A673 (cell line): ENCODE data around the gene ITM2B. TPM values are rescaled to one million over a fixed set of nuclear protein-coding genes. Genes with fewer than 3 reads are reported as not detected.

Experiments
- BruUV-seq: library from RNA; stranded (reverse); fragments of 400-500 nt; replicated peaks from 2 replicates; lab custom pipeline; 2021; lab: Mats Ljungman, UMichigan
- CTCF ChIA-PET: fragments of 300-600 bp; sonication (Branson Sonifier 250); formaldehyde crosslinking; loops from one replicate; lab custom pipeline; 2022; ENCODE audit warnings: antibody characterized with exemption; lab: Charles Lee
- POLR2A ChIA-PET: fragments of 300-600 bp; sonication (Branson Sonifier 250); formaldehyde crosslinking; loops from one replicate; lab custom pipeline; 2022; ENCODE audit warnings: antibody characterized with exemption; ENCODE audit not compliant: low non-redundant PET; lab: Charles Lee
- DNase-seq: peaks from one replicate; pipeline ENCODE4 v3.0.0-alpha.2; 2015; ENCODE audit warnings: low spot score
- H3K27ac ChIP-seq: fragments of 200-600 bp; sonication (generic); 2 replicates; pipeline ENCODE4 v1.5.1; 2016; ENCODE audit warnings: mixed run types, low read depth, mild to moderate bottlenecking, mixed read lengths, antibody characterized with exemption, low read length; ENCODE audit not compliant: poor library complexity, severe bottlenecking
- H3K27me3 ChIP-seq: fragments of 200-600 bp; sonication (generic); replicated peaks from 2 replicates; pipeline ENCODE4 v1.6.1; 2017; ENCODE audit warnings: mixed run types, low read depth, mild to moderate bottlenecking, mixed read lengths, antibody characterized with exemption, low read length; ENCODE audit not compliant: insufficient read depth, poor library complexity
- H3K36me3 ChIP-seq: fragments of 200-600 bp; sonication (generic); 2 replicates; pipeline ENCODE4 v1.6.1; 2016; ENCODE audit warnings: mixed run types, mild to moderate bottlenecking, mixed read lengths, antibody characterized with exemption, low read length; ENCODE audit not compliant: insufficient read depth, poor library complexity, severe bottlenecking
- H3K4me1 ChIP-seq: fragments of 200-600 bp; sonication (generic); 2 replicates; pipeline ENCODE4 v1.6.1; 2017; ENCODE audit warnings: mixed run types, mild to moderate bottlenecking, mixed read lengths, antibody characterized with exemption, low read length; ENCODE audit not compliant: insufficient read depth, poor library complexity, severe bottlenecking
- H3K4me3 ChIP-seq: fragments of 200-600 bp; sonication (generic); 2 replicates; pipeline ENCODE4 v1.5.1; 2016; ENCODE audit warnings: low read depth, mixed run types, mild to moderate bottlenecking, mixed read lengths, low read length; ENCODE audit not compliant: poor library complexity, severe bottlenecking
- H3K9me3 ChIP-seq: fragments of 200-600 bp; sonication (generic); 2 replicates; pipeline ENCODE4 v1.6.1; 2016; ENCODE audit warnings: mixed run types, low read depth, mild to moderate bottlenecking, mixed read lengths, antibody characterized with exemption, low read length; ENCODE audit not compliant: poor library complexity, severe bottlenecking
- EZH2 ChIP-seq: fragments of 200-600 bp; sonication (generic); IDR thresholded peaks from 2 replicates; pipeline ENCODE4 v1.6.1; 2017; ENCODE audit warnings: borderline replicate concordance, low read depth, mild to moderate bottlenecking, mixed read lengths, antibody characterized with exemption, low read length; ENCODE audit not compliant: poor library complexity, severe bottlenecking
- intact Hi-C: fragments of 100-400 bp; cut with micrococcal nuclease; formaldehyde crosslinking; loops from one replicate; pipeline ENCODE4 v1.10.0; 2022; ENCODE audit not compliant: unreplicated experiment
- total RNA-seq: library from RNA; stranded (reverse); gene quantifications from 2 replicates; pipeline ENCODE4 v1.2.3, GENCODE V29; 2021
- TF ChIP-seq, protein P1 (sequence below): fragments of 300-800, 200-600 bp; sonication (generic); conservative IDR thresholded peaks from 2 replicates; pipeline ENCODE4 v1.5.1; 2017; ENCODE audit warnings: low read depth, mild to moderate bottlenecking, antibody characterized with exemption, low read length, moderate library complexity, mixed read lengths

ITM2B gene
- total RNA-seq, 1 experiment from 2014 or later: 190 TPM

DNA sequence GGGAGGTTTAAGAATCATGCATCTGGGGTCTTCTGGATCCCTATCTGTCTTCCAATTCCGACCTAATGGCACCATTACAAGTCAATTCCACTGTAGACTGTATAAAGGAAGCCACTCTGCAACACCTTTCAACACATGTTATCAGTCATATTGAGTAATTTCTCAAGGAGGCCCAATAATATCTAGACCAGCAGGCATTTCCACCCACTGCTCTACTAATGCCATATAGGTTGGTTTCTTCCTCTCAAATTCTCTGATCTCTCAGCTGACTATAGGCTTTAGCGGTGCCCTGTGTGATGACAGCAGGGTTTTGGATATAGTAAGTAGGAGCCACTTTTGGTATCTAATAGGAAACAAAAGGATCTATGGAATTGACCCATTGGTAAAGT lies 12.4 kb upstream of the ITM2B start:
- no TSS peak for BruUV-seq
- TF ChIP-seq, protein P1, sequence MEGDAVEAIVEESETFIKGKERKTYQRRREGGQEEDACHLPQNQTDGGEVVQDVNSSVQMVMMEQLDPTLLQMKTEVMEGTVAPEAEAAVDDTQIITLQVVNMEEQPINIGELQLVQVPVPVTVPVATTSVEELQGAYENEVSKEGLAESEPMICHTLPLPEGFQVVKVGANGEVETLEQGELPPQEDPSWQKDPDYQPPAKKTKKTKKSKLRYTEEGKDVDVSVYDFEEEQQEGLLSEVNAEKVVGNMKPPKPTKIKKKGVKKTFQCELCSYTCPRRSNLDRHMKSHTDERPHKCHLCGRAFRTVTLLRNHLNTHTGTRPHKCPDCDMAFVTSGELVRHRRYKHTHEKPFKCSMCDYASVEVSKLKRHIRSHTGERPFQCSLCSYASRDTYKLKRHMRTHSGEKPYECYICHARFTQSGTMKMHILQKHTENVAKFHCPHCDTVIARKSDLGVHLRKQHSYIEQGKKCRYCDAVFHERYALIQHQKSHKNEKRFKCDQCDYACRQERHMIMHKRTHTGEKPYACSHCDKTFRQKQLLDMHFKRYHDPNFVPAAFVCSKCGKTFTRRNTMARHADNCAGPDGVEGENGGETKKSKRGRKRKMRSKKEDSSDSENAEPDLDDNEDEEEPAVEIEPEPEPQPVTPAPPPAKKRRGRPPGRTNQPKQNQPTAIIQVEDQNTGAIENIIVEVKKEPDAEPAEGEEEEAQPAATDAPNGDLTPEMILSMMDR: no peak
- no peak for TF ChIP-seq EZH2
- Histone ChIP-seq H3K9me3 (no peaks in the 10 kb centered on the region), H3K36me3 (no peaks in the 10 kb centered on the region), H3K27ac (no peak overlapping the region), H3K4me3 (no peak overlapping the region), H3K4me1 (no peaks in the 10 kb centered on the region), H3K27me3 (no peaks in the 10 kb centered on the region)
- CTCF ChIA-PET: no interaction called here
- POLR2A ChIA-PET: no interaction called here
- intact Hi-C loops: no loop called here
- no peak for DNase-seq

DNA sequence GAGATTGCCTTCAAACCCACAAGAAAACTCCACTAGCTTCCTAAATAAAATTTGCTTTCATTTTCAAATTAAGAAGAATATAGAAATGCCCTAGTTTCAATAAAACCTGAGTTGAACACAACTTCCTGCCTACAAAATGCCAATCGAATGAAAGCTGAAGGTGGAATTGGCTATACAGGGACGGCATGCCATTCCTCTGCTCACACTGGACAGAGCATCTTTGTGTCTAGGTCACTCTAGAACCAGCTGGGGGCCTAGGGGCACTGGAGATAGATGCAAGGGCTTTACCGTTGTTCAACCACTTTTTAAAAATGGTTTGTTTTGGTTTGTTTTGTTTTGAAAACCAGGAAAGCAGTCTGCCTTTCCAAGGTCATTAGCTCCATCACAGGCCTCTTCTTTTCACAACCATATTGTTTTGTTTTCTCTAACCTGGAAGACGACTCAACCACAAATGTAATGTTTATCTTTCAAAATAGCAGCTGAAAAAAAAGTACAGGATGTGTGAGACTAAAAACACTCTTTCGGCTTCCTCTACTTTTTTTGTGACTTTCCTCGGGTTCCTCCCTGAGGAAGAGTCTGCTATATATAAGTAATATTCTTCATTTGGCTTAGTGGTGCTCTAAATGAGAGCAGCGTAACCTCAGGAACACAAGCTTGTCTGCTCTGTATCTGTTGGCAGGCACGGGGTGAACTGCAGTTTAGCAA lies 11.9 kb upstream of the ITM2B start:
- Histone ChIP-seq H3K36me3 (no peaks in the 10 kb centered on the region), H3K27me3 (no peaks in the 10 kb centered on the region), H3K4me3 (no peak overlapping the region), H3K4me1 (no peaks in the 10 kb centered on the region), H3K27ac (no peak overlapping the region), H3K9me3 (no peaks in the 10 kb centered on the region)
- ChIA-PET POLR2A (no interaction called here), CTCF (no interaction called here)
- no TSS peak for BruUV-seq
- intact Hi-C loops: no loop called here
- no peak for DNase-seq
- TF ChIP-seq, protein P1: no peak
- TF ChIP-seq EZH2: no peak

DNA sequence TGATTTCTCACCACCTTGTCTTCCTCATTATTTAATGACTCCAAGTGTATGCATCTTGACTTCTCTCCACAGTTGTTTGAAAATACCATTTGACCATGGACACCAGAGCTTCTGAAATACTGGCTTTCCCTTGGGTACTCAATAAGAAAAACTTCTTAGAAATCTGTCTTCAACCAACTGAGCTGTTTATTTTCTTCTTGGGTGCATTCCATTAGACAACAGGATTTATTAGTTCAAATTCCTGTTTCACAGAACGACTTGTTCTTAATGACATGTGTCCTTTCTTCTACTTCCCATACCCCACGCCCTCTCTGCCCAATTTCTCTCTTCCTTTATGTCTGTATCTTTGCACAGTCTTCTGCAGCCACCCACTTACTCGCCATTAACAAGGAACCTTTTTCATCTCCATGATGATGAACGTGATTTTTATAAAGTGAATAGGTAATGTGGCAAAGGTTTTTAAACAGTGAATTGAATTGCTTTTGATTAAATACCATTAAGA lies 11.3 kb upstream of the ITM2B start:
- no peak overlapping the region for H3K27ac ChIP-seq
- BruUV-seq: no TSS peak
- H3K4me3 ChIP-seq: no peak overlapping the region
- H3K27me3 ChIP-seq: no peaks in the 10 kb centered on the region
- POLR2A ChIA-PET: no interaction called here
- no peaks in the 10 kb centered on the region for H3K4me1 ChIP-seq
- intact Hi-C loops: no loop called here
- H3K36me3 ChIP-seq: no peaks in the 10 kb centered on the region
- CTCF ChIA-PET: no interaction called here
- H3K9me3 ChIP-seq: no peaks in the 10 kb centered on the region
- no peak for DNase-seq
- TF ChIP-seq, protein P1: no peak
- TF ChIP-seq EZH2: no peak
